Memory B cell (primary cell): ENCODE data around the gene OR2T2.
"Not testable (repeated sequence)": the region's sequence is repeated elsewhere in the genome, so short reads cannot be mapped to it uniquely, and the experiment has no call there.

Source experiments
- ATAC-seq: fragments of 150-1000 bp; cut with Tn5 transposase; 2 replicates; pipeline ENCODE4 v1.10.0; 2021; ENCODE audit warnings: low read depth, mild to moderate bottlenecking, moderate library complexity
- DNase-seq, 2 donors: peaks; one replicate each; pipeline ENCODE4 v3.0.0; 2022; ENCODE audit warnings: low spot score in 2 of 2
- H3K27ac Mint-ChIP-seq: one replicate; pipeline ENCODE4 v1.8.0; 2022; ENCODE audit warnings: mild to moderate bottlenecking, moderate library complexity, mixed read lengths
- H3K27me3 Mint-ChIP-seq: one replicate; pipeline ENCODE4 v1.8.0; 2022; ENCODE audit warnings: mixed read lengths
- H3K36me3 Mint-ChIP-seq: one replicate; pipeline ENCODE4 v1.8.0; 2022; ENCODE audit warnings: mild to moderate bottlenecking, mixed read lengths
- H3K4me1 Mint-ChIP-seq: one replicate; pipeline ENCODE4 v1.8.0; 2022; ENCODE audit warnings: mixed read lengths
- H3K4me3 Mint-ChIP-seq: one replicate; pipeline ENCODE4 v1.8.0; 2022; ENCODE audit warnings: mild to moderate bottlenecking, moderate library complexity, mixed read lengths
- H3K9me3 Mint-ChIP-seq: one replicate; pipeline ENCODE4 v1.8.0; 2022; ENCODE audit warnings: mixed read lengths

OR2T2 gene

GRCh38 chr1:248473051-248473450 lies 27.6 kb downstream of the OR2T2 start, which contains the start of gene OR2T3:
TSS of gene OR2T3 (plus strand) at chr1:248473351. CDS start at chr1:248473351, 0 bp downstream.
- H3K4me1 Mint-ChIP-seq, H3K27ac Mint-ChIP-seq, H3K9me3 Mint-ChIP-seq, H3K4me3 Mint-ChIP-seq, ATAC-seq, DNase-seq, H3K27me3 Mint-ChIP-seq, H3K36me3 Mint-ChIP-seq: not testable (repeated sequence)

- not testable (repeated sequence) for DNase-seq, H3K4me3 Mint-ChIP-seq, H3K27ac Mint-ChIP-seq, H3K9me3 Mint-ChIP-seq, ATAC-seq, H3K36me3 Mint-ChIP-seq, H3K27me3 Mint-ChIP-seq, H3K4me1 Mint-ChIP-seq
Measured at GRCh38 chr1:248475660-248476059, 30.2 kb downstream of the OR2T2 start.

- H3K27me3 Mint-ChIP-seq, result not testable (repeated sequence)
Measured at GRCh38 chr1:248481686-248482579, 36.5 kb downstream of the OR2T2 start.

GRCh38 chr1:248488289-248488688 lies 42.9 kb downstream of the OR2T2 start, which contains the start of gene OR2T5:
TSS of gene OR2T5 (plus strand) at chr1:248488589. CDS start at chr1:248488589, 0 bp downstream.
- not testable (repeated sequence) for H3K4me1 Mint-ChIP-seq, H3K4me3 Mint-ChIP-seq, DNase-seq, H3K27ac Mint-ChIP-seq, H3K36me3 Mint-ChIP-seq, H3K9me3 Mint-ChIP-seq, ATAC-seq, H3K27me3 Mint-ChIP-seq

More at GRCh38 chr1:248481686-248482579, 36.5 kb downstream of the OR2T2 start:
- H3K27ac Mint-ChIP-seq, H3K9me3 Mint-ChIP-seq, DNase-seq, H3K36me3 Mint-ChIP-seq, ATAC-seq, H3K4me1 Mint-ChIP-seq: not testable (repeated sequence)
- H3K4me3 Mint-ChIP-seq, result peak overlapping the region; percentile 57

- H3K36me3 Mint-ChIP-seq, H3K4me1 Mint-ChIP-seq, H3K4me3 Mint-ChIP-seq, H3K27me3 Mint-ChIP-seq, ATAC-seq, H3K27ac Mint-ChIP-seq, H3K9me3 Mint-ChIP-seq, DNase-seq: not testable (repeated sequence)
Measured at GRCh38 chr1:248496661-248497060, 51.2 kb downstream of the OR2T2 start.

GRCh38 chr1:248500305-248501035 lies 55.0 kb downstream of the OR2T2 start:
- not testable (repeated sequence) for H3K4me3 Mint-ChIP-seq, H3K36me3 Mint-ChIP-seq, H3K4me1 Mint-ChIP-seq, ATAC-seq, DNase-seq, H3K27ac Mint-ChIP-seq, H3K9me3 Mint-ChIP-seq, H3K27me3 Mint-ChIP-seq
